A549 (cell line): ENCODE results near the gene ITPR3.

Experiments
- EP300 ChIP-seq, 2 experiments: fragments of >200 bp; sonication (Bioruptor Twin); formaldehyde crosslinking; IDR thresholded peaks; 2 replicates in 1 of 2; 3 replicates in 1 of 2; pipeline ENCODE4 v1.6.1; 2016 to 2017
- POLR2A ChIP-seq: IDR thresholded peaks from 2 replicates; pipeline ENCODE4 v1.6.1; 2012; ENCODE audit warnings: mild to moderate bottlenecking, low read length
- POLR2AphosphoS2 ChIP-seq: conservative IDR thresholded peaks from 2 replicates; pipeline ENCODE4 v1.6.1; 2012; ENCODE audit warnings: low read length, improper control_type of control experiment, inconsistent platforms
- REST ChIP-seq: fragments of 200-600 bp; sonication (generic); IDR thresholded peaks from 2 replicates; pipeline ENCODE4 v1.6.1; 2016; ENCODE audit warnings: antibody characterized with exemption, mild to moderate bottlenecking, moderate library complexity
- SMC3 ChIP-seq: fragments of >200 bp; sonication (Bioruptor Twin); formaldehyde crosslinking; IDR thresholded peaks from 3 replicates; pipeline ENCODE4 v1.6.1; 2018; ENCODE audit warnings: inconsistent platforms
- TF ChIP-seq, protein P1 (sequence below): fragments of >200 bp; sonication (Bioruptor Twin); formaldehyde crosslinking; IDR thresholded peaks from 3 replicates; pipeline ENCODE4 v1.5.1; 2016

GRCh38 chr6:33733709-33734007, 112.5 kb downstream of the ITPR3 start:
- TF ChIP-seq REST: no peak
- TF ChIP-seq SMC3: no peak
- no peak for TF ChIP-seq EP300 (IDR thresholded peaks at IDR 0.05)
- TF ChIP-seq POLR2A: no peak
- TF ChIP-seq, protein P1, sequence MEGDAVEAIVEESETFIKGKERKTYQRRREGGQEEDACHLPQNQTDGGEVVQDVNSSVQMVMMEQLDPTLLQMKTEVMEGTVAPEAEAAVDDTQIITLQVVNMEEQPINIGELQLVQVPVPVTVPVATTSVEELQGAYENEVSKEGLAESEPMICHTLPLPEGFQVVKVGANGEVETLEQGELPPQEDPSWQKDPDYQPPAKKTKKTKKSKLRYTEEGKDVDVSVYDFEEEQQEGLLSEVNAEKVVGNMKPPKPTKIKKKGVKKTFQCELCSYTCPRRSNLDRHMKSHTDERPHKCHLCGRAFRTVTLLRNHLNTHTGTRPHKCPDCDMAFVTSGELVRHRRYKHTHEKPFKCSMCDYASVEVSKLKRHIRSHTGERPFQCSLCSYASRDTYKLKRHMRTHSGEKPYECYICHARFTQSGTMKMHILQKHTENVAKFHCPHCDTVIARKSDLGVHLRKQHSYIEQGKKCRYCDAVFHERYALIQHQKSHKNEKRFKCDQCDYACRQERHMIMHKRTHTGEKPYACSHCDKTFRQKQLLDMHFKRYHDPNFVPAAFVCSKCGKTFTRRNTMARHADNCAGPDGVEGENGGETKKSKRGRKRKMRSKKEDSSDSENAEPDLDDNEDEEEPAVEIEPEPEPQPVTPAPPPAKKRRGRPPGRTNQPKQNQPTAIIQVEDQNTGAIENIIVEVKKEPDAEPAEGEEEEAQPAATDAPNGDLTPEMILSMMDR: no peak
- TF ChIP-seq POLR2AphosphoS2: no peak
